ENCODE results near the gene KRTAP5-11. TPM values are rescaled to one million over a fixed set of nuclear protein-coding genes. Genes with fewer than 3 reads are reported as not detected.

The KRTAP5-11 gene
- total and polyA plus RNA-seq, 2 donors (not counting 3 experiments of a cell fraction or from before 2014, with no cell fraction given): not detected

GRCh38 chr11:71548120-71548519 is 34.6 kb downstream of the KRTAP5-11 start, which contains the start of gene KRTAP5-9:
KRTAP5-9 (plus strand) TSS chr11:71548420; CDS start chr11:71548658, 238 bp downstream.
- H3K9me3 ChIP-seq (replicated peaks; ENCODE audit: control insufficient read depth, insufficient read depth, low read length): no peaks in the 10 kb centered on the region
- no TSS peak for BruUV-seq (replicated peaks)
- H3K4me3 ChIP-seq (replicated peaks in 1 of 3; ENCODE audit: insufficient read depth in 1 of 3, low read depth in 1 of 3, low read length in 3 of 3): no peak within 1 kb of the TSS
- no peak within 1 kb of the TSS for H3K4me2 ChIP-seq (ENCODE audit: insufficient read depth, low read length)
- no peaks in the 10 kb centered on the region for H3K36me3 ChIP-seq (ENCODE audit: control insufficient read depth in 2 of 2, extremely low read depth in 1 of 2, insufficient read depth in 2 of 2, low read length in 2 of 2)
- POLR2A ChIA-PET: no interaction called here
- intact Hi-C loops (cut with micrococcal nuclease): no loop called here
- TF ChIP-seq, protein P1, sequence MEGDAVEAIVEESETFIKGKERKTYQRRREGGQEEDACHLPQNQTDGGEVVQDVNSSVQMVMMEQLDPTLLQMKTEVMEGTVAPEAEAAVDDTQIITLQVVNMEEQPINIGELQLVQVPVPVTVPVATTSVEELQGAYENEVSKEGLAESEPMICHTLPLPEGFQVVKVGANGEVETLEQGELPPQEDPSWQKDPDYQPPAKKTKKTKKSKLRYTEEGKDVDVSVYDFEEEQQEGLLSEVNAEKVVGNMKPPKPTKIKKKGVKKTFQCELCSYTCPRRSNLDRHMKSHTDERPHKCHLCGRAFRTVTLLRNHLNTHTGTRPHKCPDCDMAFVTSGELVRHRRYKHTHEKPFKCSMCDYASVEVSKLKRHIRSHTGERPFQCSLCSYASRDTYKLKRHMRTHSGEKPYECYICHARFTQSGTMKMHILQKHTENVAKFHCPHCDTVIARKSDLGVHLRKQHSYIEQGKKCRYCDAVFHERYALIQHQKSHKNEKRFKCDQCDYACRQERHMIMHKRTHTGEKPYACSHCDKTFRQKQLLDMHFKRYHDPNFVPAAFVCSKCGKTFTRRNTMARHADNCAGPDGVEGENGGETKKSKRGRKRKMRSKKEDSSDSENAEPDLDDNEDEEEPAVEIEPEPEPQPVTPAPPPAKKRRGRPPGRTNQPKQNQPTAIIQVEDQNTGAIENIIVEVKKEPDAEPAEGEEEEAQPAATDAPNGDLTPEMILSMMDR (IDR thresholded peaks at IDR 0.05; ENCODE audit: extremely low read depth in 1 of 2, insufficient read depth in 1 of 2, low read depth in 1 of 2, low read length in 2 of 2): no peak
- TF ChIP-seq, protein P2, sequence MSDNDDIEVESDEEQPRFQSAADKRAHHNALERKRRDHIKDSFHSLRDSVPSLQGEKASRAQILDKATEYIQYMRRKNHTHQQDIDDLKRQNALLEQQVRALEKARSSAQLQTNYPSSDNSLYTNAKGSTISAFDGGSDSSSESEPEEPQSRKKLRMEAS (IDR thresholded peaks at IDR 0.05; ENCODE audit: insufficient read depth, insufficient read length): no peak
- TF ChIP-seq POLR2A (IDR thresholded peaks at IDR 0.05; ENCODE audit: low read depth, low read length) (no peak), GATA2 (IDR thresholded peaks at IDR 0.05; ENCODE audit: insufficient read depth, insufficient read length, low read depth, low read length) (no peak), FOS (IDR thresholded peaks at IDR 0.05; ENCODE audit: borderline replicate concordance, insufficient read depth, low read length) (no peak), MYC (IDR thresholded peaks at IDR 0.05; ENCODE audit: low read depth, low read length) (no peak), POLR2AphosphoS5 (IDR thresholded peaks at IDR 0.05; ENCODE audit: insufficient read depth, low read depth, low read length) (no peak), EZH2 (IDR thresholded peaks at IDR 0.05; ENCODE audit: borderline replicate concordance, low read depth, low read length, severe bottlenecking) (no peak), JUN (IDR thresholded peaks at IDR 0.05; ENCODE audit: borderline replicate concordance, insufficient read depth, insufficient read length, low read depth) (no peak)
- no peak within 1 kb of the TSS for H2AFZ ChIP-seq (ENCODE audit: low read depth, low read length)
- no peak for DNase-seq (ENCODE audit: low read depth, low spot score)
- H4K20me1 ChIP-seq (replicated peaks; ENCODE audit: control insufficient read depth, extremely low read depth, insufficient read depth, low read length): no peaks in the 10 kb centered on the region
- H3K79me2 ChIP-seq (ENCODE audit: control insufficient read depth, insufficient read depth, low read length): no peaks in the 10 kb centered on the region
- no peaks in the 10 kb centered on the region for H3K4me1 ChIP-seq (ENCODE audit: control insufficient read depth, extremely low read depth, insufficient read depth, low read length)
- H3K27ac ChIP-seq (ENCODE audit: insufficient read depth, low read depth, low read length): no peak within 1 kb of the TSS
- FAIRE-seq: no peak
- dilution Hi-C loops (cut with MboI; ENCODE audit: extremely low pct_ligation_motif_present, low sequenced_read_pairs): no loop called here
- no peak within 1 kb of the TSS for H3K9ac ChIP-seq (replicated peaks; ENCODE audit: extremely low read depth, insufficient read depth, low read length)
- CTCF ChIA-PET: interaction anchor here (1.3 kb wide), 1 partner anchor 32 kb away, joined by 3 read pairs; no protein-coding TSS in a partner anchor
- no peaks in the 10 kb centered on the region for H3K27me3 ChIP-seq (ENCODE audit: control insufficient read depth in 2 of 2, insufficient read depth in 2 of 2, low read length in 2 of 2)
- H3K9me1 ChIP-seq (replicated peaks; ENCODE audit: control insufficient read depth, extremely low read depth, insufficient read depth, low read length): no peaks in the 10 kb centered on the region
